Mesenchymal stem cell (in vitro differentiated cells and primary cell): Measurements from ENCODE around the gene ERN1. TPM values are rescaled to one million over a fixed set of nuclear protein-coding genes. Genes with fewer than 3 reads are reported as not detected.
"Not testable (repeated sequence)": the region's sequence is repeated elsewhere in the genome, so short reads cannot be mapped to it uniquely, and the experiment has no call there.

Experiments used
- DNase-seq: peaks from one replicate; pipeline ENCODE4 v3.0.0-alpha.2; 2013
- H2AFZ ChIP-seq: one replicate; pipeline ENCODE4 v1.6.1; 2013; ENCODE audit warnings: low read depth, mild to moderate bottlenecking, control low read depth, inconsistent platforms, low read length, moderate library complexity
- H2AK5ac ChIP-seq: 2 replicates; pipeline ENCODE4 v1.6.1; 2013; ENCODE audit warnings: low read length, moderate library complexity, mild to moderate bottlenecking, inconsistent platforms; ENCODE audit not compliant: severe bottlenecking
- H2BK120ac ChIP-seq: one replicate; pipeline ENCODE4 v1.6.1; 2013; ENCODE audit warnings: low read depth, mild to moderate bottlenecking, inconsistent platforms, low read length, moderate library complexity
- H2BK12ac ChIP-seq, 2 experiments: one replicate each; pipeline ENCODE4 v1.6.1; 2013; ENCODE audit warnings: inconsistent platforms in 2 of 2, low read length in 2 of 2, mild to moderate bottlenecking in 2 of 2, moderate library complexity in 2 of 2, control low read depth in 1 of 2
- H2BK15ac ChIP-seq: one replicate; pipeline ENCODE4 v1.6.1; 2013; ENCODE audit warnings: mild to moderate bottlenecking, low read depth, inconsistent platforms; ENCODE audit not compliant: poor library complexity, severe bottlenecking
- H2BK5ac ChIP-seq: 2 replicates; pipeline ENCODE4 v1.6.1; 2013; ENCODE audit warnings: low read depth, mild to moderate bottlenecking, low read length, control low read depth, inconsistent platforms; ENCODE audit not compliant: poor library complexity, severe bottlenecking
- H3K14ac ChIP-seq, 2 experiments: one replicate each; pipeline ENCODE4 v1.6.1; 2013; ENCODE audit warnings: inconsistent platforms in 2 of 2, low read length in 2 of 2, control low read depth in 1 of 2, mild to moderate bottlenecking in 1 of 2, moderate library complexity in 1 of 2
- H3K18ac ChIP-seq, 2 experiments: one replicate each; pipeline ENCODE4 v1.6.1; 2013; ENCODE audit warnings: inconsistent platforms in 2 of 2, low read length in 2 of 2, control low read depth in 1 of 2, low read depth in 1 of 2, mild to moderate bottlenecking in 1 of 2
- H3K23ac ChIP-seq, 2 experiments: one replicate each; pipeline ENCODE4 v1.6.1; 2013; ENCODE audit warnings: inconsistent platforms in 2 of 2, low read length in 2 of 2, mild to moderate bottlenecking in 2 of 2, moderate library complexity in 2 of 2, control low read depth in 1 of 2
- H3K27ac ChIP-seq: 2 replicates; pipeline ENCODE4 v1.5.1; 2013; ENCODE audit warnings: mild to moderate bottlenecking, moderate library complexity, low read length, control low read depth, inconsistent platforms; ENCODE audit not compliant: poor library complexity, severe bottlenecking
- H3K27me3 ChIP-seq, 2 experiments: 2 replicates each; pipeline versions ENCODE4 v1.6.1 to v1.7.0; 2013; ENCODE audit warnings: low read length in 2 of 2, mild to moderate bottlenecking in 2 of 2, moderate library complexity in 2 of 2, control low read depth in 1 of 2, inconsistent platforms in 1 of 2; ENCODE audit not compliant: control insufficient read depth in 1 of 2, insufficient read depth in 1 of 2
- H3K36me3 ChIP-seq, 2 experiments: 2 replicates each; pipeline versions ENCODE4 v1.6.1 to v1.7.0; 2013; ENCODE audit warnings: low read length in 2 of 2, control low read depth in 1 of 2, inconsistent platforms in 1 of 2, low read depth in 1 of 2, mild to moderate bottlenecking in 1 of 2; ENCODE audit not compliant: insufficient read depth in 2 of 2, control insufficient read depth in 1 of 2
- H3K4ac ChIP-seq, 2 experiments: one replicate each; pipeline ENCODE4 v1.6.1; 2013; ENCODE audit warnings: inconsistent platforms in 2 of 2, low read length in 2 of 2, mild to moderate bottlenecking in 2 of 2, moderate library complexity in 2 of 2, control low read depth in 1 of 2, low read depth in 1 of 2
- H3K4me1 ChIP-seq: 2 replicates; pipeline ENCODE4 v1.6.1; 2013; ENCODE audit warnings: low read depth, low read length, control low read depth; ENCODE audit not compliant: control insufficient read depth, insufficient read depth
- H3K4me2 ChIP-seq: 2 replicates; pipeline ENCODE4 v1.6.1; 2013; ENCODE audit warnings: low read length, mild to moderate bottlenecking, inconsistent platforms; ENCODE audit not compliant: poor library complexity, severe bottlenecking
- H3K4me3 ChIP-seq, 2 experiments: 2 replicates each; pipeline versions ENCODE4 v1.5.1 to v1.7.0; 2013; ENCODE audit warnings: low read length in 2 of 2, mild to moderate bottlenecking in 2 of 2, control low read depth in 1 of 2, low read depth in 1 of 2; ENCODE audit not compliant: insufficient read depth in 1 of 2
- H3K79me1 ChIP-seq: replicated peaks from 2 replicates; pipeline ENCODE4 v1.6.1; 2013; ENCODE audit warnings: mild to moderate bottlenecking, control low read depth, low read length, inconsistent platforms; ENCODE audit not compliant: poor library complexity, severe bottlenecking
- H3K9ac ChIP-seq: 2 replicates; pipeline ENCODE4 v1.7.0; 2013; ENCODE audit warnings: mild to moderate bottlenecking, low read length, moderate library complexity
- H3K9me3 ChIP-seq: 2 replicates; pipeline ENCODE4 v1.7.0; 2013; ENCODE audit warnings: mild to moderate bottlenecking, low read length; ENCODE audit not compliant: control insufficient read depth
- H4K8ac ChIP-seq: one replicate; pipeline ENCODE4 v1.6.1; 2013; ENCODE audit warnings: inconsistent platforms, mild to moderate bottlenecking, low read length, moderate library complexity
- H4K91ac ChIP-seq: one replicate; pipeline ENCODE4 v1.6.1; 2013; ENCODE audit warnings: mild to moderate bottlenecking, low read length, inconsistent platforms
- WGBS: methylation state at CpG from one replicate; pipeline ENCODE4 v1.1.7; 2013; ENCODE audit warnings: mixed read lengths; 5-methylcytosine and 5-hydroxymethylcytosine counted together
- polyA plus RNA-seq, 2 experiments: library from polyadenylated mRNA; stranded (reverse); fragments of 200-250 nt; gene quantifications; one replicate each; pipeline ENCODE4 v1.2.3, GENCODE V29; 2013

The ERN1 gene
- 2.8 TPM for polyA plus RNA-seq (2013, experiment 1 of 2)
- polyA plus RNA-seq (2013, experiment 2 of 2): 3.3 TPM

DNA sequence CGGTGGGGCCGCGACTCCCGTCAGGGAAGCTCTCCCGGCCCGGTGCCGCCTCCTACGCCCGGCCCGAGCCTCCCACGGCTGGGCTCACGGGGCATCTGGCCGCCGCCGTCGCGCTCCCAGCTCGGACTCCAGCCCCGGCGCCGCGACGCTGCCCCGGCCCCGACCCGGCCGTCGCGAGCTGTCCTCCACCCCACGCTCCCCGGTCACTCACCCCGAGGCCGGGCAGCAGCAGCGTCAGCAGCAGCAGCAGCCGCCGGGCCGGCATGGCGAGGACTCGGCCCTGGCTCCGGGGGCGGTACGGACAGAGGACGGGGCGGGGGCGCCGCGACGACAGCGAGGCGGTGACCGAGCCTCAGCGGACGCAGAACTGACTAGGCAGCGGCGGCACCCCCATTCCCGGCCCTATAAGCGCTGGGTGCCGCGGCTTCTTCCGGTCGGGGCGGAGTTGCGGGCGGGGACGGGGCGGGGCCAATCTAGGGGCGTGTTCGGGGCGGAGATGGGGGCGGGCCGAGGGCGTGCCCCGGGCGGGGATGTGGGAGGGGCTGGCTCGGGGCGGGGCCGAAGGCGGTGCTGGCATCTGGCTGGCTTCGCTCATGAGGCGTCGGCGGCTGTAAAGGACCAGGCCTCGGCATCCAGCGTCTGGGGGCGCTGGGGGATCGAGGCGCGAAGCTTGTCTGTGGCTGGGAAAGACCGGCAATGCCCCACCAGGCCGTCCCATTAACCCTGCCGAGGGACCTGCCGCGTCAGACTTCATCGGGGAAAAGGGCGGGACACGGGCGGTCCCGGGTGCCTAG lies at the start of gene ERN1:
Gene ERN1, minus strand, starts transcription at position 380 of the 794 bp plus-strand sequence. Its CDS starts 115 bp downstream, at position 265.
- H3K79me1 ChIP-seq: peaks cover 10% of the 10 kb centered on the region
- peak within 1 kb of the TSS; percentile 95 for H2AFZ ChIP-seq
- H4K91ac ChIP-seq: peak within 1 kb of the TSS; percentile 83
- H2BK15ac ChIP-seq: peak within 1 kb of the TSS; percentile 90
- peak within 1 kb of the TSS; percentile 73 for H2BK5ac ChIP-seq
- DNase-seq: peak; percentile 95
- no peak within 1 kb of the TSS for H2AK5ac ChIP-seq
- no peaks in the 10 kb centered on the region for H3K27me3 ChIP-seq
- WGBS: under 1% methylated on average over 58 of the region's 98 CpGs
- H3K27ac ChIP-seq: peak within 1 kb of the TSS; percentile 87
- H3K9me3 ChIP-seq: no peaks in the 10 kb centered on the region
- H2BK120ac ChIP-seq: peak within 1 kb of the TSS; percentile 92
- peak within 1 kb of the TSS; percentile 87 to 91 for H3K4ac ChIP-seq
- H2BK12ac ChIP-seq: peak within 1 kb of the TSS; percentile 54 to 88
- H3K4me2 ChIP-seq: peak within 1 kb of the TSS; percentile 98
- peak within 1 kb of the TSS; percentile 90 for H3K9ac ChIP-seq
- H3K36me3 ChIP-seq: no peaks in the 10 kb centered on the region
- H4K8ac ChIP-seq: peak within 1 kb of the TSS; percentile 98
- peak within 1 kb of the TSS; percentile 89 to 98 for H3K23ac ChIP-seq
- peak within 1 kb of the TSS; percentile 90 to 95 for H3K4me3 ChIP-seq
- H3K14ac ChIP-seq: peak within 1 kb of the TSS; percentile 86 to 93
- peak within 1 kb of the TSS; percentile 95 to 98 for H3K18ac ChIP-seq
- H3K4me1 ChIP-seq: peaks cover 11% of the 10 kb centered on the region

DNA sequence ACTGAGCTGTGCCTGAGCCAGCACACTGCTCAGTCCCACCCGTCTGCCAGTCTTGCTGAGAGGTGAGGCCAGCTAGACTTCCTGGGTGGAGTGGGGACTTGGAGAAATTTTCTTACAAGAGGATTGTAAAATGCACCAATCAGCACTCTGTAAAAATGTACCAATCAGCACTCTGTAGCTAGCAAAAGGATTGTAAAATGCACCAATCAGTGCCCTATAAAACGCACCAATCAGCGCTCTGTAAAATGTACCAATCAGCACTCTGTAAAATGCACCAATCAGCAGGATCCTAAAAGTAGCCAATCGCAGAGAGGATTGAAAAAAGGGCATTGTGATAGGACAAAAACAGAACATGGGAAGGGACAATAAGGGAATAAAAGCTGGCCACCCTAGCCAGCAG lies 49.1 kb upstream of the ERN1 start:
- H3K27me3 ChIP-seq, H3K18ac ChIP-seq, H3K4me2 ChIP-seq, H3K4ac ChIP-seq, H2BK120ac ChIP-seq, H3K79me1 ChIP-seq, H3K4me3 ChIP-seq, H3K23ac ChIP-seq, H3K14ac ChIP-seq, H2BK12ac ChIP-seq, H4K91ac ChIP-seq, H3K9ac ChIP-seq, H4K8ac ChIP-seq, H3K9me3 ChIP-seq, H2AK5ac ChIP-seq, H3K27ac ChIP-seq, H2BK5ac ChIP-seq, DNase-seq, H2AFZ ChIP-seq, H2BK15ac ChIP-seq: not testable (repeated sequence)
- H3K36me3 ChIP-seq: peaks cover 0 to 23% of the 10 kb centered on the region in 2 experiments
- 62% methylated on average over 4 of the region's 4 CpGs for WGBS
- peaks cover 20% of the 10 kb centered on the region for H3K4me1 ChIP-seq

DNA sequence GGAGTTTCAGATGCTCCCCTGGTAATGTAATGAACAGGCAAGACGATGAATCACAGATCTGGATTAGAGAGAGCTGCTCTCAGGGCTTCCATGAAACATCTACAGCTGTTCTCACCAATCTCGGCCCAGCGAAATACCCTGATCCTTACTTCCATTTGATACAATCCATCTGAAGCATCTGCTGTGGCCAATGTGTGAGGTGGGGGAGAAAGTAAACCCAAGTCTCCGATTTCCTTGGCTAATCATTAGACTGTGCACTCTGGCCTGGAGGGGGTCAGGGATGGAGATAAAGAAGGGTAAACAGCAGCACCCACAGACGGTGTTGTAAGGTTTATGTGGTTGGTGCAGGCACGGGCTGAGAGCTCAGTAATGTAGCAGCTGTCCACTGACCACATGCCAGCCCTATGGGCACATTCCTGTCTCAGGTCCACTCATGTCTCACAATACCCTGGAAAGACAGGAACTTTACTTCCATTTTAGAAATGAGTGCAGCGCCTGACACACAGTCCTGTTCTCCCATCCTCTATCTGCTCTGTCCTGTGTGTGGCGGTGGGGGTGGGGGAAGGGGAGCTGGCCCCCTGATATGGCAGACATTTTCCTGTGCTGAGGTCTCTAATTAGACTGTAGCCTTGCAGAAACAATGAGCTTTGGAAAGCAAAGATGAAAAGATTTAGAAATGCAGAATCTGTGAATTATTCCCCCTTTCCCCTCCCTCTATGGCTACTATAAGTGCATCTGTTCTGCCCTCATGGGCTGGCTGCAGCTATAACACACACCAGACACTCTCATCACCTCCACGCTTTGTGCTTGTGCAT lies 48.3 kb upstream of the ERN1 start:
- Histone ChIP-seq H3K79me1 (no peaks in the 10 kb centered on the region), H3K27ac (peak overlapping the region; percentile 4), H3K18ac (no peak overlapping the region), H2AFZ (no peak overlapping the region), H3K4me1 (peaks cover 20% of the 10 kb centered on the region), H3K4ac (no peak overlapping the region), H4K8ac (peak overlapping the region; percentile 19), H2AK5ac (no peak overlapping the region), H2BK5ac (no peak overlapping the region), H2BK120ac (no peak overlapping the region), H3K27me3 (no peaks in the 10 kb centered on the region), H3K9ac (no peak overlapping the region), H3K4me3 (no peak overlapping the region), H3K14ac (peak overlapping the region in 1 of 2 experiments; percentile 9), H3K36me3 (peaks cover 0 to 30% of the 10 kb centered on the region in 2 experiments), H2BK12ac (peak overlapping the region in 1 of 2 experiments; percentile 37), H2BK15ac (no peak overlapping the region), H3K23ac (no peak overlapping the region), H3K4me2 (no peak overlapping the region), H4K91ac (peak overlapping the region; percentile 21), H3K9me3 (no peaks in the 10 kb centered on the region)
- WGBS: 89% methylated on average over 7 of the region's 9 CpGs
- no peak for DNase-seq
